MCF 10A (cell line): Measurements from ENCODE around the gene TAC4. TPM values are rescaled to one million over a fixed set of nuclear protein-coding genes. Genes with fewer than 3 reads are reported as not detected.

Experiments used
- Bru-seq: library from RNA; stranded (reverse); fragments of 400-500 nt; gene quantifications from one replicate; lab custom pipeline; 2021; lab: Mats Ljungman, UMichigan
- BruChase-seq, 2 experiments: library from RNA; stranded (reverse); fragments of 400-500 nt; gene quantifications; one replicate each; lab custom pipeline; 2021; lab: Mats Ljungman, UMichigan
- BruUV-seq: library from RNA; stranded (reverse); fragments of 400-500 nt; replicated peaks from 2 replicates; lab custom pipeline; 2021; lab: Mats Ljungman, UMichigan
- CTCF ChIA-PET: fragments of 300-600 bp; sonication (Branson Sonifier 250); formaldehyde crosslinking; extraction: SDS; loops from one replicate; lab custom pipeline; 2021; ENCODE audit warnings: antibody characterized with exemption, inconsistent platforms; lab: Yijun Ruan, JAX
- POLR2A ChIA-PET: fragments of 300-600, 350-650 bp; sonication (Branson Sonifier 250); formaldehyde crosslinking; extraction: SDS; loops from one replicate; lab custom pipeline; 2020; ENCODE audit warnings: antibody characterized with exemption, inconsistent platforms; lab: Yijun Ruan, JAX
- DNase-seq: peaks from one replicate; pipeline ENCODE4 v3.0.0-alpha.2; 2018; ENCODE audit not compliant: unreplicated experiment
- H3K27ac Mint-ChIP-seq: one replicate; pipeline ENCODE4 v1.8.0; 2022; ENCODE audit warnings: mild to moderate bottlenecking, low read depth, mixed read lengths; ENCODE audit not compliant: unreplicated experiment
- H3K27me3 Mint-ChIP-seq: one replicate; pipeline ENCODE4 v1.8.0; 2022; ENCODE audit warnings: mixed read lengths; ENCODE audit not compliant: insufficient read depth, unreplicated experiment
- H3K36me3 Mint-ChIP-seq: one replicate; pipeline ENCODE4 v1.8.0; 2022; ENCODE audit warnings: mild to moderate bottlenecking, moderate library complexity, mixed read lengths; ENCODE audit not compliant: insufficient read depth, unreplicated experiment
- H3K4me1 Mint-ChIP-seq: one replicate; pipeline ENCODE4 v1.8.0; 2022; ENCODE audit warnings: mixed read lengths; ENCODE audit not compliant: insufficient read depth, unreplicated experiment
- H3K4me3 Mint-ChIP-seq: one replicate; pipeline ENCODE4 v1.8.0; 2022; ENCODE audit warnings: mild to moderate bottlenecking, moderate library complexity, mixed read lengths; ENCODE audit not compliant: unreplicated experiment
- H3K9me3 Mint-ChIP-seq: one replicate; pipeline ENCODE4 v1.8.0; 2022; ENCODE audit warnings: mixed read lengths; ENCODE audit not compliant: unreplicated experiment
- CTCF ChIP-seq: fragments of 200-600 bp; IDR thresholded peaks from one replicate; pipeline ENCODE4 v1.8.0; 2022; ENCODE audit warnings: antibody characterized with exemption, mild to moderate bottlenecking; ENCODE audit not compliant: unreplicated experiment
- intact Hi-C: fragments of 100-400 bp; cut with micrococcal nuclease; formaldehyde crosslinking; loops from 2 replicates; pipeline ENCODE4 v1.14.1; 2022
- long read RNA-seq: library from polyadenylated mRNA; stranded (forward); transcript quantifications from one replicate; pipeline ENCODE4 v2.0.0, GENCODE V29; 2022
- total RNA-seq: library from RNA; stranded (reverse); gene quantifications from 2 replicates; pipeline ENCODE4 v1.2.3, GENCODE V29; 2022

TAC4 gene
- total RNA-seq, result not detected in 2 replicates
- not detected for Bru-seq, nascent RNA
- not detected for BruChase-seq, experiment 1, labeled RNA remaining after a 6-hour chase
- not detected for BruChase-seq, experiment 2, labeled RNA remaining after a 2-hour chase
- long read RNA-seq, result 0 reads

- Mint-ChIP-seq H3K4me1 (no peaks in the 10 kb centered on the region), H3K27me3 (peaks cover 13% of the 10 kb centered on the region), H3K36me3 (no peaks in the 10 kb centered on the region), H3K27ac (no peak within 1 kb of the TSS), H3K4me3 (no peak within 1 kb of the TSS), H3K9me3 (no peaks in the 10 kb centered on the region)
- no TSS peak for BruUV-seq
- TF ChIP-seq CTCF, result no peak
- ChIA-PET POLR2A (no interaction called here), CTCF (interaction anchor here (0.5 to 0.6 kb wide), 2 partner anchors 12 to 1177 kb away, joined by 3 read pairs; no protein-coding TSS in a partner anchor)
- intact Hi-C loops, result no loop called here
- DNase-seq, result no peak
These were observed at the start of gene TAC4 for GRCh38 chr17:49848019-49848473. Gene TAC4 (minus strand): TSS chr17:49848069. CDS start chr17:49848017, 52 bp downstream.

- Mint-ChIP-seq H3K4me3 (no peak overlapping the region), H3K27me3 (peaks cover 10% of the 10 kb centered on the region), H3K36me3 (no peaks in the 10 kb centered on the region), H3K27ac (no peak overlapping the region), H3K4me1 (peaks cover 6% of the 10 kb centered on the region), H3K9me3 (no peaks in the 10 kb centered on the region)
- CTCF ChIA-PET, result interaction anchor here (1.0 to 3.1 kb wide), 3 partner anchors 17 to 100 kb away, joined by 3 to 43 read pairs (median 3); no protein-coding TSS in a partner anchor
- intact Hi-C loops, result no loop called here
- POLR2A ChIA-PET, result interaction anchor here (1.1 kb wide), 1 partner anchor 11 kb away, joined by 3 read pairs; no protein-coding TSS in a partner anchor
- no peak for TF ChIP-seq CTCF
- BruUV-seq, result no TSS peak
- DNase-seq, result no peak
These were observed 49.0 kb upstream of the TAC4 start for GRCh38 chr17:49896860-49897259.

- no peak for TF ChIP-seq CTCF
- Mint-ChIP-seq H3K27ac (no peak overlapping the region), H3K27me3 (peaks cover 10% of the 10 kb centered on the region), H3K4me3 (no peak overlapping the region), H3K4me1 (peaks cover 6% of the 10 kb centered on the region), H3K36me3 (no peaks in the 10 kb centered on the region), H3K9me3 (no peaks in the 10 kb centered on the region)
- no TSS peak for BruUV-seq
- DNase-seq, result no peak
- ChIA-PET CTCF (interaction anchor here (1.0 to 1.1 kb wide), 2 partner anchors 10 to 16 kb away, joined by 3 read pairs; no protein-coding TSS in a partner anchor), POLR2A (interaction anchor here (1.1 to 1.6 kb wide), 2 partner anchors 12 kb away, joined by 3 read pairs; no protein-coding TSS in a partner anchor)
- intact Hi-C loops, result no loop called here
These were observed 48.4 kb upstream of the TAC4 start for GRCh38 chr17:49896222-49896621.

- H3K36me3 Mint-ChIP-seq, result no peaks in the 10 kb centered on the region
- intact Hi-C loops, result no loop called here
- peaks cover 7% of the 10 kb centered on the region for H3K27me3 Mint-ChIP-seq
- BruUV-seq, result no TSS peak
- ChIA-PET POLR2A (interaction anchor here (0.5 to 1.6 kb wide), 3 partner anchors 11 to 24 kb away, joined by 3 read pairs; no protein-coding TSS in a partner anchor), CTCF (interaction anchor here (1.0 to 1.1 kb wide), 2 partner anchors 10 to 16 kb away, joined by 3 read pairs; no protein-coding TSS in a partner anchor)
- no peak for DNase-seq
- H3K9me3 Mint-ChIP-seq, result no peaks in the 10 kb centered on the region
- no peak for TF ChIP-seq CTCF
- no peak overlapping the region for H3K4me3 Mint-ChIP-seq
- H3K4me1 Mint-ChIP-seq, result peaks cover 6% of the 10 kb centered on the region
- H3K27ac Mint-ChIP-seq, result no peak overlapping the region
These were observed 47.9 kb upstream of the TAC4 start for GRCh38 chr17:49895812-49896211.
